ENCODE data around the gene FOXJ1.

GRCh38 chr17:76149214-76149613 is 8.2 kb upstream of the FOXJ1 start:
- TF ChIP-seq CTCF (IDR thresholded peaks at IDR 0.05; ENCODE audit: insufficient read depth, low read length, poor library complexity, severe bottlenecking) (no peak), EZH2phosphoT487 (conservative IDR thresholded peaks at IDR 0.05; ENCODE audit: low read length) (no peak)

All from SU-DHL-6 (cell line).